ENCODE data around the gene CDC6. TPM values are rescaled to one million over a fixed set of nuclear protein-coding genes. Genes with fewer than 3 reads are reported as not detected.

CDC6 gene
- total RNA-seq, 2 experiments from 2014 or later: 103 to 110 TPM

DNA sequence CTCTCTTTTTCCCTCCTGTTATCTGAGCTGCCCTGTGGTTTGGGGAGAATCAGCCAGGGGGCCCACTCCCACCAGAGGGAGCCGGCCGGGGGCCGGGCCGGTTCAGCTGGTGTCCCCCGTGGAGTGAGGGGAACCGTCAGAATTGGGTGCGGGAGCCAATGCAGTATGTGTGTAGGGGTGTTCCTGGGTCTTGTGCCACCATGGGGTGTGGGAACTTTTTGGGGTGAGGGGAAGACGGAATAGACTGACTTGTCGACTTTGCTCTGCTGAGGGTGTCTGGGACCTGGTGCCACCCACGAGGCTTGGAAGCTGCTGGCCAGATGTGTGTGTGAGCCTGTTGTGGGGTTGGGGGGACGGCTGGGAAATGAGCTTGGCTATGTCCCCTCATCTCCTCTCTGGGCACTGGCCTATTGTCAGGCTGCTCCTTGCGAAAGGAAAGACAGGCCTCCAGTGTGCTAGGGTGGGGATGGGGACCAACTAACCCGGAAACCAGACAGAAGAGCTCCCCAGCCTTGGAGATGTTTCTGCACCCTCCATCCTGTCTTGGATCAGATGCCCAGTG lies 31.2 kb downstream of the CDC6 start:
- CTCF ChIA-PET: interaction anchor here (1.0 to 7.3 kb wide), 11 partner anchors 8 to 39 kb away, joined by 3 to 61 read pairs (median 4); partner anchors contain the start of gene RARA
- DNase-seq: no peak
- Mint-ChIP-seq H3K36me3 (ENCODE audit: low read depth) (peaks cover 38% of the 10 kb centered on the region), H3K9me3 (ENCODE audit: insufficient read depth) (no peaks in the 10 kb centered on the region), H3K4me1 (ENCODE audit: low read depth) (peaks cover 75% of the 10 kb centered on the region), H3K27ac (peak overlapping the region; percentile 98), H3K4me3 (peak overlapping the region; percentile 95), H3K27me3 (ENCODE audit: low read depth) (no peaks in the 10 kb centered on the region)
- POLR2A ChIA-PET: interaction anchor here (0.7 to 2.0 kb wide), 9 partner anchors 8 to 100 kb away, joined by 3 to 10 read pairs (median 4); partner anchors contain the start of genes CDC6, RARA and WIPF2
- no peak for ATAC-seq

GRCh38 chr17:40319651-40320540 lies 32.2 kb downstream of the CDC6 start:
- ChIA-PET CTCF (interaction anchor here (1.0 to 7.3 kb wide), 10 partner anchors 7 to 42 kb away, joined by 3 to 61 read pairs (median 4); partner anchors contain the start of gene RARA), POLR2A (interaction anchor here (1.2 to 2.0 kb wide), 5 partner anchors 9 to 32 kb away, joined by 3 to 10 read pairs (median 5); partner anchors contain the start of genes CDC6 and RARA)
- Mint-ChIP-seq H3K27me3 (ENCODE audit: low read depth) (no peaks in the 10 kb centered on the region), H3K9me3 (ENCODE audit: insufficient read depth) (no peaks in the 10 kb centered on the region), H3K4me1 (ENCODE audit: low read depth) (peaks cover 76% of the 10 kb centered on the region), H3K27ac (peak overlapping the region; percentile 98), H3K36me3 (ENCODE audit: low read depth) (peaks cover 43% of the 10 kb centered on the region), H3K4me3 (peak overlapping the region; percentile 95)
- ATAC-seq (no peak), DNase-seq (peak; percentile 65)

- CTCF ChIA-PET: interaction anchor here (1.0 to 7.3 kb wide), 6 partner anchors 13 to 41 kb away, joined by 4 to 61 read pairs (median 8); no protein-coding TSS in a partner anchor
- H3K27me3 Mint-ChIP-seq (ENCODE audit: low read depth): no peaks in the 10 kb centered on the region
Observed at GRCh38 chr17:40320756-40321523, 33.3 kb downstream of the CDC6 start.

GRCh38 chr17:40321524-40321929 lies 33.8 kb downstream of the CDC6 start:
- Mint-ChIP-seq H3K27ac (peak overlapping the region; percentile 98), H3K36me3 (ENCODE audit: low read depth) (peaks cover 50% of the 10 kb centered on the region), H3K4me1 (ENCODE audit: low read depth) (peaks cover 77% of the 10 kb centered on the region), H3K9me3 (ENCODE audit: insufficient read depth) (no peaks in the 10 kb centered on the region), H3K27me3 (ENCODE audit: low read depth) (no peaks in the 10 kb centered on the region), H3K4me3 (peak overlapping the region; percentile 95)
- ATAC-seq (no peak), DNase-seq (no peak)
- ChIA-PET POLR2A (interaction anchor here (0.6 to 2.7 kb wide), 8 partner anchors 10 to 221 kb away, joined by 3 to 20 read pairs (median 5); partner anchors contain the start of gene RARA), CTCF (interaction anchor here (0.7 to 7.3 kb wide), 6 partner anchors 14 to 212 kb away, joined by 3 to 61 read pairs (median 4); no protein-coding TSS in a partner anchor)

More at GRCh38 chr17:40320756-40321523, 33.3 kb downstream of the CDC6 start:
- peaks cover 45% of the 10 kb centered on the region for H3K36me3 Mint-ChIP-seq (ENCODE audit: low read depth)
- peaks cover 77% of the 10 kb centered on the region for H3K4me1 Mint-ChIP-seq (ENCODE audit: low read depth)
- no peak for ATAC-seq
- no peaks in the 10 kb centered on the region for H3K9me3 Mint-ChIP-seq (ENCODE audit: insufficient read depth)
- H3K4me3 Mint-ChIP-seq: peak overlapping the region; percentile 95
- POLR2A ChIA-PET: interaction anchor here (0.6 to 2.1 kb wide), 7 partner anchors 9 to 222 kb away, joined by 3 to 16 read pairs (median 5); partner anchors contain the start of gene RARA
- peak; percentile 54 for DNase-seq
- H3K27ac Mint-ChIP-seq: peak overlapping the region; percentile 98

GRCh38 chr17:40321961-40322357 lies 34.3 kb downstream of the CDC6 start:
- peak; percentile 38 for DNase-seq

DNA sequence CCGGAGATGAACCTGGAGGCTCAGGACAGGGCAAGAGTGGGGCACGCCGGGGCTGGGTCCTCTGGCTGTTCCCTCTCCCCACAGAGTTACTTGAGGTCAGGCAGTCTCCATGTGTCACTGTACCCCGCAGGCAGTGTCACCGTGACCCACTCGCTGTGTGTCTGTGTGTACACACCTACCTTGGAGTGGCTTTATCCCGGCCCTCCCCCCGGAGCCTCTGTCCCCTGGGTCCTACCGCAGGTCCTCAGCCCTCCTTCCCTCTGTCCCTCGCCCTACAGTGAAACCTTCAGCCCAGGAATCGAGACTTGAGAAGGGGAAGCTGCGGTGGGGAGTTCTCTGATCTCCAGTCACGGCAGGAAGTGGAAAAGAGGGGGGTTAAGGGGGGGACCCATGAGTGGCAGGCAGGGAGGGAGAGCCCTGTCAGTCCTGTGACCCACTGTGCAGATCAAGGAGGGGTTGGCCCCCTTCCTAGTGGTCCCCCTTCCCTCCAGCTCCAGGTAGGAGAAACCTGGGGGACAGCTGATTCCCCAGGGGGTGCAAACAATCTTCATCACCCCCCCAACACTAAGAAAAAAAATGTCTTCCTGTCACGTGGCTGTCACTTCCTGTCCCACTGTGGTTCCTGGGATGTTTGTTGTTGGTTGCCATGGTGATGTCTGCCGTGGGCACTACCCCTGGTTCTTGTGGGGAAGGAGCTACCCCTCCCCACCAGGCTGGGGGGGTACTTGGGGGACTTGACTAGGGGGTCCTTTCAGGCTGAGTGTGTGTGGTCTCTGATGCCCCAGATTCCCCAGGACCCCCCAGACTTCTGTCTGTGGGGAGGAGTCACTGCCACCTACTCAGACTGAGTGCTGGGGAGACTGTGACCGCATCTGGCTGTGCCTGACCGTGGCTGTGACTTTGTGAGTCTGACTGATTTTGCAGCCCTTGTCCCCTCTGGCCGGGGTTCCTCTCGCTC lies 35.0 kb downstream of the CDC6 start:
- DNase-seq (peak; percentile 93), ATAC-seq (peak; percentile 53)
- Mint-ChIP-seq H3K4me1 (ENCODE audit: low read depth) (peaks cover 78% of the 10 kb centered on the region), H3K27ac (peak overlapping the region; percentile 98), H3K9me3 (ENCODE audit: insufficient read depth) (no peaks in the 10 kb centered on the region), H3K36me3 (ENCODE audit: low read depth) (peaks cover 56% of the 10 kb centered on the region), H3K4me3 (peak overlapping the region; percentile 95), H3K27me3 (ENCODE audit: low read depth) (no peaks in the 10 kb centered on the region)
- POLR2A ChIA-PET: interaction anchor here (0.6 to 2.7 kb wide), 18 partner anchors 8 to 240 kb away, joined by 3 to 20 read pairs (median 4); partner anchors contain the start of genes CDC6, NR1D1, RARA and TOP2A
- CTCF ChIA-PET: interaction anchor here (0.8 to 2.7 kb wide), 11 partner anchors 10 to 211 kb away, joined by 3 to 14 read pairs (median 4); no protein-coding TSS in a partner anchor

More at GRCh38 chr17:40321961-40322357, 34.3 kb downstream of the CDC6 start:
- POLR2A ChIA-PET: interaction anchor here (0.9 to 2.7 kb wide), 11 partner anchors 9 to 241 kb away, joined by 3 to 20 read pairs (median 5); partner anchors contain the start of genes CDC6, NR1D1 and RARA
- CTCF ChIA-PET: interaction anchor here (0.7 to 2.7 kb wide), 6 partner anchors 9 to 212 kb away, joined by 3 to 11 read pairs (median 4); no protein-coding TSS in a partner anchor
- Mint-ChIP-seq H3K9me3 (ENCODE audit: insufficient read depth) (no peaks in the 10 kb centered on the region), H3K36me3 (ENCODE audit: low read depth) (peaks cover 50% of the 10 kb centered on the region), H3K4me1 (ENCODE audit: low read depth) (peaks cover 78% of the 10 kb centered on the region), H3K4me3 (peak overlapping the region; percentile 95), H3K27me3 (ENCODE audit: low read depth) (no peaks in the 10 kb centered on the region), H3K27ac (peak overlapping the region; percentile 98)
- ATAC-seq: no peak

DNA sequence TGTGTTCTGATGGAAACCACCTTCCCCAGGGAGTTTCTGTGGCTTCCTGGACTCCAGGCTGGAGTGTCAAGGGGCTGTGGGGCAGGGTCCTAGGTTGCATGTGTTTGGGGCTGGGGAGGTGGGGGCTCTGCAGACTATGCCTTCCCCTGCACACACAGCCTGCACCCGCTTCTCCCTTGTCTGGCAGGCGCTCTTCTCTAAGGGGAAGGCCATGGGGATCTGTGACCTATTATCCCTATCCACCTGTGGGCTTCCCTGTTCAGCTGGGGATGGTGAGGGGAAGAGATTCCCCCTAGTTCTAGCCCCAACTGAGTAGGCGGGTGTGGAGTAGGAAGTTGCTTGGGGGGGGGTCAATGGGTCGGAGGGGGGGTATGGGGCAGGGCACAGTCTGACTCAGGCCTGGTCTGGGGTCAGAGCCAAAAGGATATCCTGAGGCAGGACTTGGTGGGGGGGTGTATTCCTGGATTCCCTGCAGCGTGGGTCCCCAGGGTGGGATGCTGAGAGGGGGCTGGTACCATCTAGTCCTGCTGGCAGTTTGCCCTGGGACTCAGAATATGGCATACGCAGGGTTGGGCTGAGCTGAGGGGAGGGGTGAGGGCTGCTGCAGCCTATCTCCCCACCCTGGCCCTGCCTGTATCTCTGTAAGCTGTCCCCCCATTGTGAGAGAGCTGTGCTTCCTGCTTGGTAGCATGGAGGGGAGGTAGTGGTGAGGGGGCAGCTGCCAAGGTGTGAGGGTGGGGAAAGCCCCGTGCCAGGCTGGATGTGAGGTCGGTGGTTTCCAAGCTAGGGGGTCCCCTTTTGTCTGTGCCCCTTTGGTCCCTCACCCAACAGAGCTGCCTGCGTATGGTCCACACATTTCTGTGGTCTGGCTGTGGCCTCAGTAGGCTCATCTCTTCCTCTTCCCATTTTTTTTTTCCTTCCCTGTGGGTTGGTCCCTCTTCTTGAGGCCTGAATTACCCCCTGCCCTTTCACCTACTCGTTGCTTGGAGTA lies 36.0 kb downstream of the CDC6 start:
- DNase-seq: peak; percentile 72
- H3K36me3 Mint-ChIP-seq (ENCODE audit: low read depth): peaks cover 60% of the 10 kb centered on the region

GRCh38 chr17:40325156-40326013 lies 37.7 kb downstream of the CDC6 start:
- ChIA-PET CTCF (interaction anchor here (0.6 to 3.0 kb wide), 14 partner anchors 8 to 295 kb away, joined by 3 to 18 read pairs (median 3); no protein-coding TSS in a partner anchor), POLR2A (interaction anchor here (0.8 to 2.5 kb wide), 8 partner anchors 8 to 29 kb away, joined by 3 to 8 read pairs (median 6); no protein-coding TSS in a partner anchor)
- Mint-ChIP-seq H3K27me3 (ENCODE audit: low read depth) (no peaks in the 10 kb centered on the region), H3K4me3 (peak overlapping the region; percentile 71), H3K27ac (peak overlapping the region; percentile 98), H3K4me1 (ENCODE audit: low read depth) (peaks cover 92% of the 10 kb centered on the region), H3K36me3 (ENCODE audit: low read depth) (peaks cover 52% of the 10 kb centered on the region), H3K9me3 (ENCODE audit: insufficient read depth) (no peaks in the 10 kb centered on the region)
- DNase-seq (peak; percentile 36), ATAC-seq (no peak)

More for the DNA sequence above, 36.0 kb downstream of the CDC6 start:
- no peaks in the 10 kb centered on the region for H3K27me3 Mint-ChIP-seq (ENCODE audit: low read depth)
- POLR2A ChIA-PET: interaction anchor here (0.6 to 2.7 kb wide), 13 partner anchors 9 to 168 kb away, joined by 3 to 20 read pairs (median 4); partner anchors contain the start of genes RARA and TOP2A
- peak overlapping the region; percentile 95 for H3K4me3 Mint-ChIP-seq
- CTCF ChIA-PET: interaction anchor here (0.9 to 2.7 kb wide), 10 partner anchors 10 to 217 kb away, joined by 3 to 14 read pairs (median 4); no protein-coding TSS in a partner anchor
- H3K27ac Mint-ChIP-seq: peak overlapping the region; percentile 98
- H3K9me3 Mint-ChIP-seq (ENCODE audit: insufficient read depth): no peaks in the 10 kb centered on the region
- peak; percentile 9 for ATAC-seq
- H3K4me1 Mint-ChIP-seq (ENCODE audit: low read depth): peaks cover 86% of the 10 kb centered on the region
